IMR-90 (cell line): ENCODE data around the gene GPR27.

Experiments used
- BHLHE40 ChIP-seq: fragments of 150-350 bp; IDR thresholded peaks from 2 replicates; pipeline ENCODE4 v1.6.1; 2016; ENCODE audit warnings: mild to moderate bottlenecking, low read depth, low read length
- CEBPB ChIP-seq: IDR thresholded peaks from 2 replicates; pipeline ENCODE4 v1.6.1; 2012; ENCODE audit warnings: low read depth, low read length, improper control_type of control experiment
- MAZ ChIP-seq: IDR thresholded peaks from 2 replicates; pipeline ENCODE4 v1.6.1; 2012; ENCODE audit warnings: low read depth, mild to moderate bottlenecking, low read length, improper control_type of control experiment, moderate library complexity, borderline replicate concordance
- NFE2L2 ChIP-seq: fragments of 150-350 bp; IDR thresholded peaks from 2 replicates; pipeline ENCODE4 v1.6.1; 2016; ENCODE audit warnings: low read depth, mild to moderate bottlenecking, low read length
- POLR2A ChIP-seq: IDR thresholded peaks from 2 replicates; pipeline ENCODE4 v1.6.1; 2012; ENCODE audit warnings: mild to moderate bottlenecking, low read depth, low read length
- TF ChIP-seq, protein P1 (sequence below): conservative IDR thresholded peaks from 2 replicates; pipeline ENCODE4 v1.5.1; 2012; ENCODE audit warnings: mild to moderate bottlenecking, low read depth, low read length, improper control_type of control experiment

DNA sequence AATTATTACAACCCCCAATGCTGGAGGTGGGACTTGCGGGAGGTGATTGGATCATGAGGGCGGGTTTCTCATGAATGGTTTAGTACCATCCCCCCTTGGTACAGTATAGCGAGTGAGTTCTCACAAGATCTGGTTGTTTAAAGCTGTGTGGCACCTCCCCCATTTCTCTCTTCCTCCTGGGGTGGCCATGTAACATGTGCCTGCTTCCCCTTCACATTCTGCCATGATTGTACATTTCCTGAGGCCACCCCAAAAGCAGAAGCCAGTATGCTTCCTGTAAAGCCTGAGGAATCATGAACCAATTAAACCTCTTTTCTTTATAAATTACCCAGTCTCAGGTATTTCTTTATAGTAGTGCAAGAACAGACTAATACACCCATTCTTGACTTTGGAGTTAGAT, 51.5 kb downstream of the GPR27 start:
- TF ChIP-seq POLR2A (no peak), BHLHE40 (no peak), MAZ (no peak), CEBPB (no peak), NFE2L2 (no peak)
- TF ChIP-seq, protein P1, sequence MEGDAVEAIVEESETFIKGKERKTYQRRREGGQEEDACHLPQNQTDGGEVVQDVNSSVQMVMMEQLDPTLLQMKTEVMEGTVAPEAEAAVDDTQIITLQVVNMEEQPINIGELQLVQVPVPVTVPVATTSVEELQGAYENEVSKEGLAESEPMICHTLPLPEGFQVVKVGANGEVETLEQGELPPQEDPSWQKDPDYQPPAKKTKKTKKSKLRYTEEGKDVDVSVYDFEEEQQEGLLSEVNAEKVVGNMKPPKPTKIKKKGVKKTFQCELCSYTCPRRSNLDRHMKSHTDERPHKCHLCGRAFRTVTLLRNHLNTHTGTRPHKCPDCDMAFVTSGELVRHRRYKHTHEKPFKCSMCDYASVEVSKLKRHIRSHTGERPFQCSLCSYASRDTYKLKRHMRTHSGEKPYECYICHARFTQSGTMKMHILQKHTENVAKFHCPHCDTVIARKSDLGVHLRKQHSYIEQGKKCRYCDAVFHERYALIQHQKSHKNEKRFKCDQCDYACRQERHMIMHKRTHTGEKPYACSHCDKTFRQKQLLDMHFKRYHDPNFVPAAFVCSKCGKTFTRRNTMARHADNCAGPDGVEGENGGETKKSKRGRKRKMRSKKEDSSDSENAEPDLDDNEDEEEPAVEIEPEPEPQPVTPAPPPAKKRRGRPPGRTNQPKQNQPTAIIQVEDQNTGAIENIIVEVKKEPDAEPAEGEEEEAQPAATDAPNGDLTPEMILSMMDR, result no peak
